GM19238 (cell line): ENCODE measurements around the gene AGPAT2.
"Not testable (repeated sequence)": the region's sequence is repeated elsewhere in the genome, so short reads cannot be mapped to it uniquely, and the experiment has no call there.

Source experiments
- DNase-seq: peaks from one replicate; pipeline ENCODE4 v3.0.0; 2011; ENCODE audit warnings: low spot score; ENCODE audit not compliant: insufficient read length

Gene AGPAT2

GRCh38 chr9:136720898-136721338 lies 33.7 kb upstream of the AGPAT2 start:
- no peak for DNase-seq

DNA sequence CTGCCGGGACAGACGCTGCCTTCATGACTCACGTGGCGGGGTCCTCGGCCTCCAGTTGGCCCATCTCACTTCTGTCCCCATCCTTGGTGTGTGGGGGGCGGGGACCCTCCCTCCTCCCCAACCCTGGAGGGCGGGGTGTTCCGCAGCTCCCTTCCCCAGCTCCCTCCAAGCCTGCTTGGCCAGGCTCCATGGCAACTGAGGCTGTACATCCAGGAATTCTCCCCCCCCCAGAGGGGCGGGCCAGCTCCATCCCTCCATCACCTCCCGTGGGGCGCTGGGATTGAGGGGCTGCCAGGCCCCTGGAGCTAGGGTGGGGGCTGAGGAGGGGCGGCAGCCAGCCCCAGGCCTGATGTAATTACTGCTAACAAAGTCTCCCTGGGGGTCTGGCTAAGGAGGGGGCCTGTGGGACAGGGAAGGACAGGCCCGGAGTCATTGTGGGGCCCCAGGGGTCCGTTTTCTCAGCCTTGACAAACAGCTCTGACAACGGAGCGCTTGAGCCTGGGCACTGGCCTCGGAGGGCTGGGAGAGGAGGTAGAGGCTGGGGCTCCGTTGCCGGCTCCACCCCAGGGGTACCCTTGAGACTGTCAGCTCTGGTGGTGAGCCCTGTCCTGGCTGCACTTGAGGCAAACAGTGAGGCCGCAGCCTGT lies 33.1 kb upstream of the AGPAT2 start:
- DNase-seq, result no peak

GRCh38 chr9:136719195-136719880 lies 32.1 kb upstream of the AGPAT2 start:
- no peak for DNase-seq

DNA sequence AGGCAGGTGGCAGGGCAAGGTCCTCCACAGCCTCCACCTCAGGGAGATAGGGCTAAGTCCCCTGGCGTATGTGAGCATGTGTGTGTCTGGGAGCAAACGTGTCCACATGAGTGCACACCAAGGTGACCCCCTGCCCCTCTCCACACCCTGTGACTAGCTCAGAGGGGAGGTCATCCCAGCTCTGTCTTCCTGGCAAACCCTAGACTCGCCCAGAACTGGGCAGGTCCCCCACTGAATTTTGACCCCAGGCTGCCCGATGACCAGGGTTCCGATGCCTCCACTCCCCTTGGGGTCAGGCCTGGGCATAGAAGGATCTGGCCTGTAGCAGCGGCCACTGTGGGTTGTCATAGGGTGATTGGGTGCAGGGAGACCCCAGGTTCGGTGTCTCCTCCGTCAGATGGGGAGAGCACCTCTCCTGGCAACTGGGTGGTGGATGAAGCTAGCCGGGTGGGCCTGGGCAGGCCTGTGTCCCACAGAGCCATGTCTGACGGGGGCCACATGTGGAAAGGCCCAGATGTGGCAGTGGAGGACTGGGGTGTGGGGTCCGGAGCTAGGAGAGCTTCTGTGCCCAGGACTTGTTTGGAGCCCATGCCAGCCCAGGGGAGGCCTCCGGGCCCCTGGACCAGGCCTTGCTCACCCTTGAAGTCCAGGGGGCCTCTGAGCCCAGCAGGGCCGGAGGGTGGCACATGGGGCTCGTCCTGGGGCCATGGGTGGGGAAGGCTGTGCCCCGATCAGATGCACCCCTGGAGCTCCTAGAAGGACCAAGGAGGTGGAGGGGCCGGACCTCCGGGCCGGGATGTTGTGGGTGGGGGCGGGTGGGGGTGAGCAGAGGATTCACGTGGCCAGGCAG lies 31.3 kb upstream of the AGPAT2 start:
- DNase-seq, result no peak

GRCh38 chr9:136717399-136717798 lies 30.1 kb upstream of the AGPAT2 start:
- no peak for DNase-seq

DNA sequence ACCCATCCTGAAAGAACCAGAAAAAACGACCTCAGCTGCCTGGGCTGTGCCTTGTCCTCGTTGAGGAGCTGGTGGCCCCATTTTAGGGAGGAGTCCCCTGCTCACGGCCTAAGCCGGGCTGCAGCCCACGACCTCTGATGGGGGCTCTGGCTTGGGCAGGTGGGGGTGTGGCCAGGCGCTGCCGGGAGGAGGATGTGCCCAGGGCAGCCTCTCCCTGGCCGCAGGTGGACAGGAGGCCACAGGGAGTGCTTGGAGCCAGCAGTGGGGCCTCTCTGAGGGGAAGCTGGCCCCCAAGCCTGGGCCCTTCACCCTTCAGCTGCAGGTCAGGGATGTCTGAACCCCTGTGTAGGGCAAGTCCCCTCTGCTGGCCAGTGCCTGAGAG lies 27.6 kb upstream of the AGPAT2 start:
- no peak for DNase-seq

DNA sequence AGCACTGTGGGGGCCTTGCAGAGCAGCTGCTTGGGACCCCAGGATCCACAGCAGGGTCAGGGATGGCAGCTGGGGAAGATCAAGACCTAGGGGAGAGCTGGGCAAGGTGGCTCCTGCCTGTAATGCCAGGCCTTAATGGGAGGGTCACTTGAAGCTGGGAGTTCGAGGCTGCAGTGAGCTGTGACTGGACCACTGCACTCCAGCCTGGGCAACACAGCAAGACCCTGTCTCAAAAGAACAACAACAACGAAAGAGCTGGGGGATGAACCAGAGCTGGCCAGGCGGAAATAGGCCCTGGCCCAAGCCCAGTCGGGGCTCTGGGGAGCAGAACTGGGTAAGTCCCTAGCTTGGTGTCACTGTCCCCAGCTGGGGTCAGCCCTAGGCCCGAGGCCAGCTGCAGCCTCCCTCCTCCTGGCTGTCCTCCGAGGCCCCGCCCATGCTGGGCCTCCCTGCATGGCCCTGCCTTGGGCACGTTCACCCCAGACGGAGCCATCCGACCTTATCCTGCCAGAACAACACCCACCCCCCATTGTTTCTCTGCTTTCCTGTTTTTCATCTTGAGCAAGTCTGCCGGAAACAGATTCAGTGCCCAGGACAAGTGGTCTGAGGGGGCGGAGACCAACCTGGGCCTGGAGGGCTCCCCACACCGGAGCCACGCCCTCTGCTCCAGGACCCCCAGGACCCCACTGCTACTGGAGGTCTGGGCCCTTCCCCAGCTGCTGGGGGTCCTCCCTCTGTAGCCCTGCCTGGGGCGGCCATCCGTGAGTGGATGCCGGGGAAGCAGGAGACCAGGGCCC lies 27.0 kb upstream of the AGPAT2 start:
- no peak for DNase-seq

- no peak for DNase-seq
These were observed 26.3 kb upstream of the AGPAT2 start for GRCh38 chr9:136713550-136713949.

DNA sequence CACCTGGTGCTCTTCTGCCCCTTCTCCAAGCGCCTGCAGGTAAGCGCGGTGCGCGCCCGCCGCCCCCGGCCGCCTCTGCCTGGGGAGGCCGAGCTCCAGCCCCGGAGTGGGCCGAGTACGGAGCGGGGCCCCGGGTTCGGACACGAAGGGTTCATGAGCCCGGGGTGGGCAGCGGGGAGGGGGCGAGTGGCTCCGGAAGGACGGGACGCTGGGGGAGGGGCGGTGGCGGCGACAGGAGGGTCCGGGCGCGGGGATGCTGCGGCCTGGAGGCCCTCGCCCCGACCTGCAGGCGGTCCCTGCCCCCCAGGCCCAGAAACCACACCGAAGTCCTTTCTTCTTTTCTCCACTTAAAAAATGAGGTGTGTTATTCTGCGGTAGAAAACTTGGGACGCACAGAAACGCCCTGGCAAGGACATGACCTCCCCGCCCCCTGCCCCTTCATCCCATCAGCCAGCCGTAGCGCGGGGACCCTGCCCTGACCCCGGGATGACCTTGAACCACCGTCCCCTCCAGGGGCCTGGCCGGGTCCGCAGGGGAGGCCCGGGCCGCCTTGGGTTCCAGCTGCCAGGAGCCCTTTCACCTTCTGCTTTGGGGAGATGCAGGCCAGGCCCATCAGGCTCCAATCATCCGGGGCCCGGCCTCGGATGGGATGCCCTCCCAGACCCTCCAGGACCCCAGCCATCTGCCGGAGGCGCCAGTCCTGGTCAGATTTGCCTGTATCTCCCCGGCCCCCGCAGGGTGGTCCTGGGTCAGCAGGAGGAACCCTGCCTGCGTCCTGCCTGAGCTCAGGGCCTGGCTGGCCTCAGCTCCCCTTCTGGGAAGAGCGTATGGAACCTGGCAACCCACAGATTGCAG lies 25.7 kb upstream of the AGPAT2 start:
- DNase-seq, result no peak

DNA sequence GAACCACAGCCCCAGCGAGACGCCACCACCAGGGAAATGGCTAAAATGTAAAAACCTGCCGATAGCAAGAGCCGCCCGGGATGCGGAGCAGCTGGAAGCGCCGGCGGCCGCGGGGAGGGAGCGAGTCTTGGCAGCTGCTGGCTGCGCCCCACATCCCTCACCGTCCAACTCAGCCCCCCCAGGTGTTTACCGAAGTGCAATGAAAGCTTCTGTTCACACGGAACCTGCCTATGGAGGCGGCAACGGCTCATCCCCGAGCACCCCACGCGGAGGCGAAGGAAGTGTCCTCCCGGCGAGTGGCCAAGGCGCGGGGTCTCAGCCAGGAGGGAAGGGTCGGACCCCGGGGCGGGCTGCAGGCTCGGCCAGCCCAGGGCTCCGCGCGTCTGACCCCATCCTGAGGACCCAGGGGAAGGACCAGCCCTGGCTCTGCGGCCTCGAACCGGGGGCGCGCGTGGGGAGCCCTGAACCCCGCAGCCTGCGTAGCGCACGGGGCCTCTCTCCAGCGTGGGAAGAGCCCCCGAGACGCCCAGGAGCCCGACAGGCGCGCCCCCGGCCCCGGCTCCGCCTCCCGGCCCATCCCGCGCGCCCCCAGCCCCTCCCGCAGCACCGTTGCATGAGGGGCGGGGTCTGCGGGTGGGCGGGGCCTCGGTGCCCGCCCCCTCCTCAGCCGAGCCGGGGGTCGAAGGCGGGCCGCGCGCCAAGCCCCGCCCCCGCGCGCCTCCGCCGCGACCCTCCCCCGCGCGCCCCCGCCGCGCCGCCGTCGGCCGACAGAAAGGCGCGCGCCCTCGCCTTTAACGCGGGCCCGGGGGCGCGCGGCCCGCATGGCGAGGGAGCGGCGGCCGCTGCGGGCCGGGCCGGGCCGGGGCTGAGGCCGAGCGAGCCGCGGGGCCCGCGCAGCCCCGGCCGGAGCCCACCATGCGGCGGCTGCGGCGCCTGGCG lies 24.8 kb upstream of the AGPAT2 start, which contains the start of gene DIPK1B:
DIPK1B (plus strand) TSS at position 822 of the 939 bp plus-strand sequence; CDS start at position 916, 94 bp downstream.
- no peak for DNase-seq

- not testable (repeated sequence) for DNase-seq
These were observed 24.0 kb upstream of the AGPAT2 start for GRCh38 chr9:136711219-136711648.

- DNase-seq, result no peak
These were observed 23.3 kb upstream of the AGPAT2 start for GRCh38 chr9:136710543-136710942.

DNA sequence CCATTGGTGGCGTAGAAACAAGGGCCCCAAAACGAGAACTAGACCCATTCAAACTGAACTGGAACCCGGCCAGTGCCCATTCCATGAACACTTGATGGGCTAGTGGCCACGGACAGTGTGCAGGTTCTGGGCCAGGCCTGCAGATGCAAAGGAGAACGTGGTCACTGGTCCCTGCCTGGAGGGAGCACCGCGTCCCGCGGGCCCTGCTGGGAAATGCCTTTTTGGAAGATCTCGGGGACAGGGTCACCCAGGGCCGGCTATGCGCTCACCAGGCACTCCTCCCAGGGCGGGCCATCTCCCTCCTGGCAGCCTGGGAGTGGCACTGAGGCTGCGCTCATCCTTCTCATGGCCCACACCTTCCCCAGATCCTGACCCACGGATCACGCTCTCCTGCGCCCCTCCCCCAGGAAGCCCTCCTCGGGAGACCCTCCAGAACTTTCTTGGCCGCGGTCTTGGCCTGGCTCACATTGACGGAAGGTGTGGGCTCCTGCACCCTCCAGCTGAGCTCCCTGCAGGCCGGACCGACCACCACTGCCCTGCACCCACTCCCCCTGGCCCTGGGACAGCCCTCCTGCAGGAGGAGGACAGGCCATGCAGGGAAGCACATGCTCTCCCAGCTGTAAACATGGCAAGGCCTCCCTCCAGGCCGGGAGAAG lies 22.3 kb upstream of the AGPAT2 start:
- no peak for DNase-seq

- DNase-seq, result no peak
These were observed 20.7 kb upstream of the AGPAT2 start for GRCh38 chr9:136707849-136708517.

- no peak for DNase-seq
These were observed 19.8 kb upstream of the AGPAT2 start for GRCh38 chr9:136707011-136707410.

DNA sequence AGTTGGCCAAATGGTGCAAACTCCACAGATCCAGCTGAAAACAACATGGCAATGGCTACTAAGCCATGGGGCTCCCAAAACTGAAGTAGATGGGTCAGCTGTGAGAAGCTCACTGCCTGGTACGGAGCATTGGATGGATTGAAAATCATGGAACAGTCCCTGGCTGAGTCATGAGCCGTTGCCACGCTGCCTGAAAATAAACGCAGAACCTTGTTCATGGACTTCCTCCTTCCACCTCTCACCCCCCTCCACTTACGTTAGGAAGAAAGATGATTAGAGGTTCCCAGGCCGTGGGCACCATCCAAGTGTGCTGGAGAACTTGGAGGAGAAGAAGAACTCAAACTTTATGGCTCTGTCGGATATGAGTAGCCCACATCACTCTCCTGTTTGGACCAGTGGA lies 18.3 kb upstream of the AGPAT2 start:
- DNase-seq, result no peak

DNA sequence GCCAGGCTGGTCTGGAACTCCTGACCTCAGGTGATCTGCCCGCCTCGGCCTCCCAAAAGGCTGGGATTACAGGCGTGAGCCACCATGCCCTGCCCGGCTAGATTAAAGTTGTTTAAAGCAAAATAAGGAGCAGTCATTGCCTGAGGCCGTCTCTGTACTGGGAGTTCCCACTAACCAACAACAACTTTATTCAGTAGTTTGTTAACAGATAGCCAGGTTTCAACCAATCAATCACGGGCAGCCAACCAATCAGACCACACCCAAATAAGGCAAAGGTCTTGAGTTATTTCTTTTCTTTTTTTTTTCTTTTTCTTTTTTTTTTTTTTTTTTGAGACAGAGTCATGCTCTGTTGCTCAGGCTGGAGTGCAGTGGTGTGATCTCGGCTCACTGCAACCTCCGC lies 17.5 kb upstream of the AGPAT2 start:
- not testable (repeated sequence) for DNase-seq

DNA sequence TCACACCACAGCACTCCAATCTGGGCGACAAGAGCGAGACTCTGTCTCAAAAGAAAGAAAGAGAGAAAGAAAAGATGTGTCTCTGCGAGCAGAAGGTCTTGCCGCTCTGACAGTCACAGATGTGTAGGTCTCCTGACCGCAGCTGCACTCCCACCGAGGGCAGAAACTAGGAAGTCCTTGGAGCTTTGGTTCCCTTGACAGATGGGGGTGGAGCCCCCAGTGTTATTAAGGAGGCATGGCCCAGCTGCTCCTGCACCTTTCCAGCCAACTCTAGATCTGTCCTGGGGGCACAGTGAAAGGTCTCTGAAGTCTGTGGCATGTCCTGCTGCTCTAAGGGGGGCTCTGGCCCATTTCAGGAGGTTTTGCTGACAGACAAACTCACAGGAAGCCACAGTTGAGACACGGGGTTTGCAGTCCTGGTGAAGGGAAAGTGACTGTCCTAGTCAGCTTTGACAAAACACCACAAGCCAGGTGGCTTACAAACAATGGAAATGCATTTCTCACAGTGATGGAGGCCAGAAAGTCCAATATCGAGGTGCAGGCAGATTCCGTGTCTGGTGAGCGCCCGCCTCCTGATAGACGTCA lies 16.1 kb upstream of the AGPAT2 start:
- no peak for DNase-seq
